ENCODE measurements around the gene HNMT. TPM values are rescaled to one million over a fixed set of nuclear protein-coding genes. Genes with fewer than 3 reads are reported as not detected.
A peak's percentile ranks its signal among the peaks of the same experiment; 100 is the strongest.

HNMT gene
- total and polyA plus RNA-seq, 9 donors, result 56.3 to 140 (median 76.5) TPM

GRCh38 chr2:137964859-137965459 lies 686 bp downstream of the HNMT start:
- WGBS, 3 donors, result 8 to 17% (median 13%) methylated on average over 3 of the region's 3 CpGs
- H3K27ac ChIP-seq, result peak overlapping the region; percentile 48 to 68
- H3K4me1 ChIP-seq (ENCODE audit: insufficient read depth), result peaks cover 7% of the 10 kb centered on the region
- intact Hi-C loops (cut with DNase I), result no loop called here
- H3K4me3 ChIP-seq, result peak overlapping the region; percentile 49
- no peaks in the 10 kb centered on the region for H3K36me3 ChIP-seq
- DNase-seq, result no peak
- H3K9me3 ChIP-seq, result no peaks in the 10 kb centered on the region
- TF ChIP-seq POLR2A (IDR thresholded peaks at IDR 0.05) (no peak), CTCF (IDR thresholded peaks at IDR 0.05) (no peak), EP300 (IDR thresholded peaks at IDR 0.05) (no peak)
- no peaks in the 10 kb centered on the region for H3K27me3 ChIP-seq

DNA sequence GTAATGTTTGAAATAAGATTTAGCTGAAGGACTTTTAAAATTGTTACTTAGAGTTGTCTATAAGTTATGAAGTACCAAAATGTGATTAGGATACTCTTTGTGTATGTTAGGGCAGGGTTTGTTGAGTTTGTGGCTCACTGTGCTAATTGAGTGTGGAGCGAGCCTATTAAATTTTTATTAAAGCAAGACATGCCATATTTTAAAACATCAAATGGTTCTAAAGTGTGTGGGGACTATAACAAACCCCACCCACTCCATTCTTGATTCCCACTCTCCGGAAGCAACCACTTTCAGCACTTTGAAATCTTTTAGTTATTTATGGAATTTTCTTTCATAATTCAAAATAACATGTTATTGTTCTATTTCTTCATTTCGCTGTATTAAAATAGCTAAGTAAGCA lies 1.8 kb downstream of the HNMT start:
- Histone ChIP-seq H3K27ac (peak overlapping the region in 1 of 2 donors; percentile 68), H3K36me3 (no peaks in the 10 kb centered on the region), H3K4me1 (ENCODE audit: insufficient read depth) (peaks cover 7% of the 10 kb centered on the region), H3K4me3 (peak overlapping the region; percentile 49), H3K9me3 (no peaks in the 10 kb centered on the region), H3K27me3 (no peaks in the 10 kb centered on the region)
- no peak for DNase-seq
- intact Hi-C loops (cut with DNase I), result no loop called here
- TF ChIP-seq EP300 (IDR thresholded peaks at IDR 0.05), result no peak
- no peak for TF ChIP-seq POLR2A (IDR thresholded peaks at IDR 0.05)
- no peak for TF ChIP-seq CTCF (IDR thresholded peaks at IDR 0.05)
- WGBS, 3 donors, result 21 to 31% (median 27%) methylated on average over 3 of the region's 3 CpGs

DNA sequence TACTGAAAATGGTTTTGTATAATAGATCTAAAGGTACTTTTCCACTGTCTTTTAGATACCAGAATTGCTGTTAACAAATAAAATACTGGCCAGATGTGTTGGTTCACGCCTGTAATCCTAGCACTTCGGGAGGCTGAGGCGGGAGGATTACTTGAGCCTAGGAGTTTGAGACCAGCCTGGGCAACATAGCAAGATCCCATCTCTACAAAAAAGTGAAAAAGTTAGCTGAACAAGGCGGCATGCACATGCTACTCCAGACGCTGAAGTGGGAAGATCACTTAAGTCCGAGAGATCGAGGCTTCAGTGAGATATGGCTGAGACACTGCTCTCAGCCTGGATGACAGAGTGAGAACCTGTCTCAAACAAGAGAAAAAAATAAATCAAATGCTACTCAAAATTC lies 2.8 kb downstream of the HNMT start:
- TF ChIP-seq EP300 (IDR thresholded peaks at IDR 0.05), result no peak
- TF ChIP-seq CTCF (IDR thresholded peaks at IDR 0.05), result no peak
- TF ChIP-seq POLR2A (IDR thresholded peaks at IDR 0.05), result no peak

DNA sequence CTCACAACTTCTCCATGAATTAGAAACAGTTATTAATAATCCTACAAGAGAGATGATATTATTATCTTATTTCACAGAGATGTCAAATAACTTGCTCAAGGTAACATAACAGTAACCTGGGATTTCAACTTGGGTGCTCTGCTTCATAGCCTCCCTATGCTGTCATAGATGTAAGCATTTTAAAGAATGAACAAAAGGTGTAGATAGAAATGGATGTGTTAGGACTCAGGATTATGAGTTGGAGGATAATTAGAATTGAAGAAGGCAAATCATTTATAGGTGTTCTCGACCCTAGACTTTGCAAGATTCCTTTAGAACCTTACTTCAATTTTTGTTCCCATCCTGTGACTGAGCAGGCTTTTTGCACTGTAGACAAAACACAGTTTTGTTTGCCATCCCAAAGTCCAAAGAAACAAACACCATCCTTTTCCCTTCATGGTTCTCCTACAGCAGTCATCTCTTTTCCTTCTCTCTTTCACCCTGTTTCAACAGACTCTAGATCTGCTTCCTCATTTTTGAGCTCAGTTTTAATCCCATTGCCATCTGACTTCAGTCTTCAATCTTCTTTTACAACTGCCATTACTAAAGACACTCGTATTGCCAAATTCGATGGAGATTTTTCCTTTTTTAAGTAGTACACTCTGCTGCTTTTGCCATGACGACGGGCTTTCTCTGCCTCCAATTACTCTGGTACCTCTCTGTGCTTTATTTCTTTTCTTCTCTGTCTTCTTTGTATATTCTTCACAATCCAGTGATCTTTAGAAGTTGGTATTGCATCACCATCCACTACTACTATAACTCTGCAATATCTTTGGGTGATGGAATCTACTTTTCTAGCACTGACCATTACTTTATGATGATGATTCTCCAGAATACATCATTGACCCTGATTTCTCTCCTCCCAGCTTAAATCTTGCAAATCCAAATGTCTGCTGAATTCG lies 4.5 kb downstream of the HNMT start:
- Histone ChIP-seq H3K4me3 (no peak overlapping the region), H3K27me3 (no peaks in the 10 kb centered on the region), H3K4me1 (ENCODE audit: insufficient read depth) (peaks cover 5% of the 10 kb centered on the region), H3K36me3 (no peaks in the 10 kb centered on the region), H3K27ac (peak overlapping the region in 1 of 2 donors; percentile 10), H3K9me3 (no peaks in the 10 kb centered on the region)
- TF ChIP-seq POLR2A (IDR thresholded peaks at IDR 0.05), result no peak
- no peak for TF ChIP-seq EP300 (IDR thresholded peaks at IDR 0.05)
- TF ChIP-seq CTCF (IDR thresholded peaks at IDR 0.05), result no peak
- 64 to 75% (median 70%) methylated on average over 6 of the region's 6 CpGs for WGBS, 3 donors
- intact Hi-C loops (cut with DNase I), result no loop called here
- DNase-seq, result no peak

More for the DNA sequence above, 2.8 kb downstream of the HNMT start:
- H3K4me1 ChIP-seq (ENCODE audit: insufficient read depth), result peaks cover 7% of the 10 kb centered on the region
- H3K27ac ChIP-seq, result no peak overlapping the region
- no peaks in the 10 kb centered on the region for H3K9me3 ChIP-seq
- WGBS, 3 donors, result 97 to 99% (median 97%) methylated on average over 7 of the region's 7 CpGs
- no peak overlapping the region for H3K4me3 ChIP-seq
- H3K36me3 ChIP-seq, result no peaks in the 10 kb centered on the region
- H3K27me3 ChIP-seq, result no peaks in the 10 kb centered on the region
- intact Hi-C loops (cut with DNase I), result no loop called here
- no peak for DNase-seq

Measured in ovary (tissue), 9 donors.